ENCODE measurements around the gene RBM10. TPM values are rescaled to one million over a fixed set of nuclear protein-coding genes. Genes with fewer than 3 reads are reported as not detected.

The RBM10 gene
- total RNA-seq, 1 experiment from 2014 or later, result 56.9 TPM

DNA sequence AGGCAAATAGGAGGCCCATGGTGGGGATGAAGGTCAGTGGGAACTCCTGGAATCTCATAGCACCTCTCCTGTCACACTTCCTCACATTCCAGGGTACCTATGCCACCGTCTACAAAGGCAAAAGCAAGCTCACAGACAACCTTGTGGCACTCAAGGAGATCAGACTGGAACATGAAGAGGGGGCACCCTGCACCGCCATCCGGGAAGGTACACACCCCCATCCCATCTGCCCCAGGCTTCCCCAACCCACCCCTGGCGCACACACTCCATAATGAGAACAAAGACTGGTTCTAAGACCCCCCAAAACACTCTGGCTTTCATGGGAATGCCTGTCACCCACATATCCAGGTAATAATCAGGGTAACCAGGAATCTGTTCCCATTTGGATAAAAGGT lies 79.9 kb downstream of the RBM10 start:
- Histone ChIP-seq H3K79me2 (ENCODE audit: insufficient read depth, low read length) (peaks cover 36% of the 10 kb centered on the region), H3K27ac (ENCODE audit: low read depth, low read length) (no peak overlapping the region), H4K20me1 (ENCODE audit: insufficient read depth) (no peaks in the 10 kb centered on the region), H3K4me3 (replicated peaks in 1 of 2; ENCODE audit: low read depth in 1 of 2, low read length in 2 of 2) (no peak overlapping the region), H3K4me2 (ENCODE audit: low read length) (no peak overlapping the region), H3K9ac (ENCODE audit: low read length) (no peak overlapping the region), H2AFZ (ENCODE audit: low read depth, low read length, poor library complexity, severe bottlenecking) (no peak overlapping the region), H3K4me1 (ENCODE audit: control insufficient read depth in 1 of 2, insufficient read depth in 2 of 2, low read length in 2 of 2) (peaks cover 0 to 7% of the 10 kb centered on the region in 2 experiments; a peak in 3 of 4 replicates), H3K9me3 (ENCODE audit: control insufficient read depth in 1 of 2, insufficient read depth in 1 of 2, low read depth in 1 of 2, low read length in 2 of 2) (no peaks in the 10 kb centered on the region), H3K9me2 (ENCODE audit: insufficient read depth) (no peaks in the 10 kb centered on the region), H3K27me3 (ENCODE audit: insufficient read depth, low read length) (no peaks in the 10 kb centered on the region), H3K36me3 (ENCODE audit: control insufficient read depth in 1 of 2, insufficient read depth in 2 of 2, low read length in 2 of 2) (peaks cover 14 to 28% of the 10 kb centered on the region in 2 experiments)
- no TSS peak for BruUV-seq (replicated peaks)
- ChIA-PET POLR2A (no interaction called here), RAD21 (ENCODE audit: low non-redundant PET in 1 of 2, low total read pairs in 2 of 2, uncharacterized antibody in 2 of 2, unreplicated experiment in 2 of 2) (no interaction called here), CTCF (no interaction called here)
- DNase-seq (ENCODE audit: low read depth, low spot score) (no peak), ATAC-seq (no peak)
- intact Hi-C loops (cut with micrococcal nuclease), result no loop called here
- TF ChIP-seq YY1 (IDR thresholded peaks at IDR 0.05; ENCODE audit: extremely low read depth, insufficient replicate concordance, low read depth, low read length), result no peak

DNA sequence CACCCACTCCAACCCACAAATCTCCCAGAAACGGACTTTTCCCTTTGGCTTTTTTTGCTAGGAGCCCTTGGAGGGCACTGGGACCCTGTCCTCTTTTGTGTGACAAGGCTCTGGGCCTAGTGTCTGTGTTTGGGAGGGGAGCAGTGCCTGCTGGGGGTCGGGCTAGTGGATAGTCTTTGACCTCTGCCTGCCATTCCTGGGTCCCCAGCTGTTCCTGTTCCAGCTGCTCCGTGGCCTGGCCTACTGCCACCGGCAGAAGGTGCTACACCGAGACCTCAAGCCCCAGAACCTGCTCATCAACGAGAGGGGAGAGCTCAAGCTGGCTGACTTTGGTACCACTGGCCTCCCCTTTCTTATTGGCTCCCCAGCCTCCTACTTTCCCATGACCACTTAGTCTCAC lies 81.0 kb downstream of the RBM10 start:
- peaks cover 14 to 27% of the 10 kb centered on the region in 2 experiments for H3K36me3 ChIP-seq (ENCODE audit: control insufficient read depth in 1 of 2, insufficient read depth in 2 of 2, low read length in 2 of 2)
- no peaks in the 10 kb centered on the region for H3K9me3 ChIP-seq (ENCODE audit: control insufficient read depth in 1 of 2, insufficient read depth in 1 of 2, low read depth in 1 of 2, low read length in 2 of 2)
- H2AFZ ChIP-seq (ENCODE audit: low read depth, low read length, poor library complexity, severe bottlenecking), result no peak overlapping the region
- TF ChIP-seq SP1 (IDR thresholded peaks at IDR 0.05; ENCODE audit: low read depth), result no peak
- no peak for TF ChIP-seq ZNF274 (IDR thresholded peaks at IDR 0.05; ENCODE audit: low read depth, low read length)
- TF ChIP-seq FOSL1 (IDR thresholded peaks at IDR 0.05; ENCODE audit: low read depth), result no peak
- no peak for TF ChIP-seq SRF (IDR thresholded peaks at IDR 0.05; ENCODE audit: low read depth)
- TF ChIP-seq TCF7L2 (IDR thresholded peaks at IDR 0.05; ENCODE audit: borderline replicate concordance, extremely low read depth, insufficient read depth, insufficient read length), result no peak
- TF ChIP-seq, protein P1, sequence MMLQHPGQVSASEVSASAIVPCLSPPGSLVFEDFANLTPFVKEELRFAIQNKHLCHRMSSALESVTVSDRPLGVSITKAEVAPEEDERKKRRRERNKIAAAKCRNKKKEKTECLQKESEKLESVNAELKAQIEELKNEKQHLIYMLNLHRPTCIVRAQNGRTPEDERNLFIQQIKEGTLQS (IDR thresholded peaks at IDR 0.05), result no peak
- no peak for TF ChIP-seq YY1 (IDR thresholded peaks at IDR 0.05; ENCODE audit: extremely low read depth, insufficient replicate concordance, low read depth, low read length)
- TF ChIP-seq, protein P2, sequence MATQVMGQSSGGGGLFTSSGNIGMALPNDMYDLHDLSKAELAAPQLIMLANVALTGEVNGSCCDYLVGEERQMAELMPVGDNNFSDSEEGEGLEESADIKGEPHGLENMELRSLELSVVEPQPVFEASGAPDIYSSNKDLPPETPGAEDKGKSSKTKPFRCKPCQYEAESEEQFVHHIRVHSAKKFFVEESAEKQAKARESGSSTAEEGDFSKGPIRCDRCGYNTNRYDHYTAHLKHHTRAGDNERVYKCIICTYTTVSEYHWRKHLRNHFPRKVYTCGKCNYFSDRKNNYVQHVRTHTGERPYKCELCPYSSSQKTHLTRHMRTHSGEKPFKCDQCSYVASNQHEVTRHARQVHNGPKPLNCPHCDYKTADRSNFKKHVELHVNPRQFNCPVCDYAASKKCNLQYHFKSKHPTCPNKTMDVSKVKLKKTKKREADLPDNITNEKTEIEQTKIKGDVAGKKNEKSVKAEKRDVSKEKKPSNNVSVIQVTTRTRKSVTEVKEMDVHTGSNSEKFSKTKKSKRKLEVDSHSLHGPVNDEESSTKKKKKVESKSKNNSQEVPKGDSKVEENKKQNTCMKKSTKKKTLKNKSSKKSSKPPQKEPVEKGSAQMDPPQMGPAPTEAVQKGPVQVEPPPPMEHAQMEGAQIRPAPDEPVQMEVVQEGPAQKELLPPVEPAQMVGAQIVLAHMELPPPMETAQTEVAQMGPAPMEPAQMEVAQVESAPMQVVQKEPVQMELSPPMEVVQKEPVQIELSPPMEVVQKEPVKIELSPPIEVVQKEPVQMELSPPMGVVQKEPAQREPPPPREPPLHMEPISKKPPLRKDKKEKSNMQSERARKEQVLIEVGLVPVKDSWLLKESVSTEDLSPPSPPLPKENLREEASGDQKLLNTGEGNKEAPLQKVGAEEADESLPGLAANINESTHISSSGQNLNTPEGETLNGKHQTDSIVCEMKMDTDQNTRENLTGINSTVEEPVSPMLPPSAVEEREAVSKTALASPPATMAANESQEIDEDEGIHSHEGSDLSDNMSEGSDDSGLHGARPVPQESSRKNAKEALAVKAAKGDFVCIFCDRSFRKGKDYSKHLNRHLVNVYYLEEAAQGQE (IDR thresholded peaks at IDR 0.05; ENCODE audit: low read depth), result no peak
- TF ChIP-seq EGR1 (IDR thresholded peaks at IDR 0.05; ENCODE audit: low read depth), result no peak
- TF ChIP-seq RAD21 (IDR thresholded peaks at IDR 0.05; ENCODE audit: low read depth), result no peak
- intact Hi-C loops (cut with micrococcal nuclease), result no loop called here
- H3K4me2 ChIP-seq (ENCODE audit: low read length), result no peak overlapping the region
- BruUV-seq (replicated peaks), result no TSS peak
- no peak for ATAC-seq
- peaks cover 24% of the 10 kb centered on the region for H3K79me2 ChIP-seq (ENCODE audit: insufficient read depth, low read length)
- DNase-seq (ENCODE audit: low read depth, low spot score), result no peak
- H3K9me2 ChIP-seq (ENCODE audit: insufficient read depth), result no peaks in the 10 kb centered on the region
- ChIA-PET CTCF (no interaction called here), POLR2A (no interaction called here), RAD21 (ENCODE audit: low non-redundant PET in 1 of 2, low total read pairs in 2 of 2, uncharacterized antibody in 2 of 2, unreplicated experiment in 2 of 2) (no interaction called here)
- no peaks in the 10 kb centered on the region for H3K27me3 ChIP-seq (ENCODE audit: insufficient read depth, low read length)
- no peak overlapping the region for H3K27ac ChIP-seq (ENCODE audit: low read depth, low read length)
- H4K20me1 ChIP-seq (ENCODE audit: insufficient read depth), result no peaks in the 10 kb centered on the region
- H3K9ac ChIP-seq (ENCODE audit: low read length), result no peak overlapping the region
- no peaks in the 10 kb centered on the region for H3K4me1 ChIP-seq (ENCODE audit: control insufficient read depth in 1 of 2, insufficient read depth in 2 of 2, low read length in 2 of 2)
- H3K4me3 ChIP-seq (replicated peaks in 1 of 2; ENCODE audit: low read depth in 1 of 2, low read length in 2 of 2), result no peak overlapping the region
